ENCODE measurements around the gene DLEC1. TPM values are rescaled to one million over a fixed set of nuclear protein-coding genes. Genes with fewer than 3 reads are reported as not detected.

The DLEC1 gene
- total and polyA plus RNA-seq, 2 experiments from 2014 or later: 0.15 TPM; not detected in 1

- H3K9me3 ChIP-seq (ENCODE audit: low read depth): no peaks in the 10 kb centered on the region
- H3K27ac ChIP-seq: no peak overlapping the region
- no peak overlapping the region for H3K4me3 ChIP-seq
- in situ Hi-C loops (cut with MboI): no loop called here
- H3K9ac ChIP-seq: no peak overlapping the region
- no peak for DNase-seq
- H2AFZ ChIP-seq: no peak overlapping the region
- H4K20me1 ChIP-seq (ENCODE audit: insufficient read depth): no peaks in the 10 kb centered on the region; the same call in 1 of the 2 replicates
- WGBS, 2 experiments (ENCODE audit: low coverage in 1 of 2, low lambda C conversion rate in 2 of 2, missing lambda C conversion rate in 2 of 2): 89 to 93% methylated on average over 11 of the region's 11 CpGs
- H3K27me3 ChIP-seq (replicated peaks; ENCODE audit: insufficient read depth): no peaks in the 10 kb centered on the region
- TF ChIP-seq EZH2 (IDR thresholded peaks at IDR 0.05; ENCODE audit: insufficient read depth, poor library complexity, severe bottlenecking) (no peak), EZH2phosphoT487 (IDR thresholded peaks at IDR 0.05; ENCODE audit: insufficient read depth, low read depth) (no peak)
- H3K36me3 ChIP-seq (ENCODE audit: low read depth): peaks cover 18% of the 10 kb centered on the region; the same call in 1 of the 2 replicates
- no peaks in the 10 kb centered on the region for H3F3A ChIP-seq (ENCODE audit: insufficient read depth)
- no peaks in the 10 kb centered on the region for H3K4me1 ChIP-seq (ENCODE audit: insufficient read depth)
- no peaks in the 10 kb centered on the region for H3K9me2 ChIP-seq (ENCODE audit: insufficient read depth)
- no peaks in the 10 kb centered on the region for H3K79me2 ChIP-seq (ENCODE audit: insufficient read depth)
- H3K4me2 ChIP-seq (ENCODE audit: unreplicated experiment): no peak overlapping the region
Observed at GRCh38 chr3:38125305-38126120, 86.5 kb downstream of the DLEC1 start.

GRCh38 chr3:38126121-38126892 lies 87.3 kb downstream of the DLEC1 start:
- Histone ChIP-seq H3K4me3 (no peak overlapping the region), H3K36me3 (ENCODE audit: low read depth) (peaks cover 18% of the 10 kb centered on the region; the same call in 1 of the 2 replicates), H3F3A (ENCODE audit: insufficient read depth) (no peaks in the 10 kb centered on the region), H3K27ac (no peak overlapping the region), H3K27me3 (replicated peaks; ENCODE audit: insufficient read depth) (no peaks in the 10 kb centered on the region), H2AFZ (no peak overlapping the region), H3K4me1 (ENCODE audit: insufficient read depth) (no peaks in the 10 kb centered on the region), H3K9ac (no peak overlapping the region), H3K9me2 (ENCODE audit: insufficient read depth) (no peaks in the 10 kb centered on the region), H3K79me2 (ENCODE audit: insufficient read depth) (no peaks in the 10 kb centered on the region), H3K4me2 (ENCODE audit: unreplicated experiment) (no peak overlapping the region), H4K20me1 (ENCODE audit: insufficient read depth) (no peaks in the 10 kb centered on the region; the same call in 1 of the 2 replicates), H3K9me3 (ENCODE audit: low read depth) (no peaks in the 10 kb centered on the region)
- TF ChIP-seq EZH2phosphoT487 (IDR thresholded peaks at IDR 0.05; ENCODE audit: insufficient read depth, low read depth) (no peak), EZH2 (IDR thresholded peaks at IDR 0.05; ENCODE audit: insufficient read depth, poor library complexity, severe bottlenecking) (no peak)
- DNase-seq: no peak
- in situ Hi-C loops (cut with MboI): no loop called here
- WGBS, 2 experiments (ENCODE audit: low coverage in 1 of 2, low lambda C conversion rate in 2 of 2, missing lambda C conversion rate in 2 of 2): 94 to 97% methylated on average over 6 of the region's 6 CpGs

- H3K9me3 ChIP-seq (ENCODE audit: low read depth): no peaks in the 10 kb centered on the region
- TF ChIP-seq EZH2phosphoT487 (IDR thresholded peaks at IDR 0.05; ENCODE audit: insufficient read depth, low read depth) (no peak), EZH2 (IDR thresholded peaks at IDR 0.05; ENCODE audit: insufficient read depth, poor library complexity, severe bottlenecking) (no peak)
- H3K9me2 ChIP-seq (ENCODE audit: insufficient read depth): no peaks in the 10 kb centered on the region
- 94 to 97% methylated on average over 4 of the region's 4 CpGs for WGBS, 2 experiments (ENCODE audit: low coverage in 1 of 2, low lambda C conversion rate in 2 of 2, missing lambda C conversion rate in 2 of 2)
- no peaks in the 10 kb centered on the region for H3F3A ChIP-seq (ENCODE audit: insufficient read depth)
- H3K79me2 ChIP-seq (ENCODE audit: insufficient read depth): no peaks in the 10 kb centered on the region
- no peak overlapping the region for H3K27ac ChIP-seq
- H3K4me3 ChIP-seq: no peak overlapping the region
- in situ Hi-C loops (cut with MboI): no loop called here
- H3K4me1 ChIP-seq (ENCODE audit: insufficient read depth): no peaks in the 10 kb centered on the region
- no peak overlapping the region for H3K4me2 ChIP-seq (ENCODE audit: unreplicated experiment)
- DNase-seq: no peak
- H2AFZ ChIP-seq: no peak overlapping the region
- peaks cover 18% of the 10 kb centered on the region; the same call in 1 of the 2 replicates for H3K36me3 ChIP-seq (ENCODE audit: low read depth)
- no peak overlapping the region for H3K9ac ChIP-seq
- H4K20me1 ChIP-seq (ENCODE audit: insufficient read depth): no peaks in the 10 kb centered on the region; the same call in 1 of the 2 replicates
- no peaks in the 10 kb centered on the region for H3K27me3 ChIP-seq (replicated peaks; ENCODE audit: insufficient read depth)
Observed at GRCh38 chr3:38127611-38128302, 88.7 kb downstream of the DLEC1 start.

GRCh38 chr3:38128303-38128655 lies 89.3 kb downstream of the DLEC1 start:
- H2AFZ ChIP-seq: no peak overlapping the region
- H3K36me3 ChIP-seq (ENCODE audit: low read depth): peaks cover 18% of the 10 kb centered on the region; the same call in 1 of the 2 replicates
- H3K9me3 ChIP-seq (ENCODE audit: low read depth): no peaks in the 10 kb centered on the region
- DNase-seq: no peak
- no peaks in the 10 kb centered on the region; the same call in 1 of the 2 replicates for H4K20me1 ChIP-seq (ENCODE audit: insufficient read depth)
- no peaks in the 10 kb centered on the region for H3K4me1 ChIP-seq (ENCODE audit: insufficient read depth)
- H3K4me3 ChIP-seq: no peak overlapping the region
- H3K9me2 ChIP-seq (ENCODE audit: insufficient read depth): no peaks in the 10 kb centered on the region
- TF ChIP-seq EZH2 (IDR thresholded peaks at IDR 0.05; ENCODE audit: insufficient read depth, poor library complexity, severe bottlenecking) (no peak), EZH2phosphoT487 (IDR thresholded peaks at IDR 0.05; ENCODE audit: insufficient read depth, low read depth) (no peak)
- WGBS, 2 experiments (ENCODE audit: low coverage in 1 of 2, low lambda C conversion rate in 2 of 2, missing lambda C conversion rate in 2 of 2): 95 to 100% methylated on average over 1 of the region's 1 CpG
- H3K27ac ChIP-seq: no peak overlapping the region
- H3K4me2 ChIP-seq (ENCODE audit: unreplicated experiment): no peak overlapping the region
- H3K27me3 ChIP-seq (replicated peaks; ENCODE audit: insufficient read depth): no peaks in the 10 kb centered on the region
- H3F3A ChIP-seq (ENCODE audit: insufficient read depth): no peaks in the 10 kb centered on the region
- in situ Hi-C loops (cut with MboI): no loop called here
- H3K79me2 ChIP-seq (ENCODE audit: insufficient read depth): no peaks in the 10 kb centered on the region
- no peak overlapping the region for H3K9ac ChIP-seq
